Ascending aorta (tissue), 2 donors: ENCODE measurements around the gene TMEM255B. TPM values are rescaled to one million over a fixed set of nuclear protein-coding genes. Genes with fewer than 3 reads are reported as not detected.

ENCODE experiments used
- DNase-seq, 2 donors: peaks; one replicate each; pipeline ENCODE4 v3.0.0-alpha.2; 2019; ENCODE audit warnings: low spot score in 2 of 2
- H3K27ac ChIP-seq, 2 donors: fragments of 200-600 bp; sonication (generic); one replicate each; pipeline ENCODE4 v1.5.1; 2016 to 2017; ENCODE audit warnings: mild to moderate bottlenecking in 1 of 2
- H3K27me3 ChIP-seq: fragments of 200-600 bp; sonication (generic); one replicate; pipeline ENCODE4 v1.5.1; 2017
- H3K36me3 ChIP-seq, 2 donors: fragments of 200-600 bp; sonication (generic); one replicate each; pipeline ENCODE4 v1.5.1; 2016
- H3K4me1 ChIP-seq, 2 donors: fragments of 200-600 bp; sonication (generic); one replicate each; pipeline ENCODE4 v1.5.1; 2016 to 2017; ENCODE audit warnings: mild to moderate bottlenecking in 1 of 2
- H3K4me3 ChIP-seq, 2 donors: fragments of 200-600 bp; sonication (generic); one replicate each; pipeline ENCODE4 v1.5.1; 2016 to 2017; ENCODE audit warnings: mild to moderate bottlenecking in 1 of 2
- H3K9me3 ChIP-seq, 2 donors: fragments of 200-600 bp; sonication (generic); one replicate each; pipeline ENCODE4 v1.5.1; 2016
- CTCF ChIP-seq, 3 experiments: fragments of 200-600 bp in 2 of 3; fragments of 450-650 bp in 1 of 3; sonication (generic) in 2 of 3; IDR thresholded peaks; one replicate each; pipeline ENCODE4 v1.5.1; 2016 to 2019; ENCODE audit warnings: antibody characterized with exemption in 3 of 3, mild to moderate bottlenecking in 1 of 3, moderate library complexity in 1 of 3
- intact Hi-C: fragments of 100-400 bp; cut with DNase I; formaldehyde crosslinking; loops from one replicate; pipeline ENCODE4 v1.15.1; 2023
- total RNA-seq: library from RNA; depleted of rRNA; stranded (reverse); fragments of >200 nt; gene quantifications from one replicate; pipeline ENCODE4 v1.1.0, GENCODE V29; 2016

TMEM255B gene
- total RNA-seq, 1 donor from 2014 or later: 4.7 TPM

GRCh38 chr13:113783200-113783881 is 24.3 kb downstream of the TMEM255B start:
- intact Hi-C loops: no loop called here
- H3K36me3 ChIP-seq: no peaks in the 10 kb centered on the region
- no peaks in the 10 kb centered on the region for H3K9me3 ChIP-seq
- H3K4me3 ChIP-seq: no peak overlapping the region
- H3K27ac ChIP-seq: no peak overlapping the region
- H3K4me1 ChIP-seq: no peaks in the 10 kb centered on the region
- DNase-seq: no peak
- no peak for TF ChIP-seq CTCF (IDR thresholded peaks at IDR 0.05)
- no peaks in the 10 kb centered on the region for H3K27me3 ChIP-seq

- Histone ChIP-seq H3K4me1 (no peaks in the 10 kb centered on the region), H3K27me3 (no peaks in the 10 kb centered on the region), H3K36me3 (no peaks in the 10 kb centered on the region), H3K4me3 (no peak overlapping the region), H3K27ac (no peak overlapping the region), H3K9me3 (no peaks in the 10 kb centered on the region)
- no peak for DNase-seq
- TF ChIP-seq CTCF (IDR thresholded peaks at IDR 0.05): no peak
- intact Hi-C loops: no loop called here
Observed at GRCh38 chr13:113783966-113784644, 25.1 kb downstream of the TMEM255B start.

- intact Hi-C loops: no loop called here
Observed at GRCh38 chr13:113784645-113785024, 25.6 kb downstream of the TMEM255B start.

GRCh38 chr13:113785051-113786010 is 26.3 kb downstream of the TMEM255B start:
- Histone ChIP-seq H3K27me3 (no peaks in the 10 kb centered on the region), H3K9me3 (no peaks in the 10 kb centered on the region), H3K27ac (no peak overlapping the region), H3K4me1 (no peaks in the 10 kb centered on the region), H3K4me3 (no peak overlapping the region), H3K36me3 (no peaks in the 10 kb centered on the region)
- DNase-seq: no peak
- TF ChIP-seq CTCF (IDR thresholded peaks at IDR 0.05): no peak
- intact Hi-C loops: no loop called here

More at GRCh38 chr13:113784645-113785024, 25.6 kb downstream of the TMEM255B start:
- Histone ChIP-seq H3K27me3 (no peaks in the 10 kb centered on the region), H3K4me1 (no peaks in the 10 kb centered on the region), H3K9me3 (no peaks in the 10 kb centered on the region), H3K4me3 (no peak overlapping the region), H3K36me3 (no peaks in the 10 kb centered on the region), H3K27ac (no peak overlapping the region)
- DNase-seq: no peak
- TF ChIP-seq CTCF (IDR thresholded peaks at IDR 0.05): no peak

- no peak overlapping the region for H3K4me3 ChIP-seq
- no peak for TF ChIP-seq CTCF (IDR thresholded peaks at IDR 0.05)
- no peaks in the 10 kb centered on the region for H3K9me3 ChIP-seq
- DNase-seq: no peak
- no peaks in the 10 kb centered on the region for H3K4me1 ChIP-seq
- H3K27me3 ChIP-seq: no peaks in the 10 kb centered on the region
- H3K36me3 ChIP-seq: no peaks in the 10 kb centered on the region
- intact Hi-C loops: no loop called here
- no peak overlapping the region for H3K27ac ChIP-seq
Observed at GRCh38 chr13:113786262-113786841, 27.3 kb downstream of the TMEM255B start.
